OCI-LY7 (cell line): ENCODE data around the gene AURKAIP1. TPM values are rescaled to one million over a fixed set of nuclear protein-coding genes. Genes with fewer than 3 reads are reported as not detected.

Experiments used
- BruUV-seq: library from RNA; stranded (reverse); fragments of 400-500 nt; replicated peaks from 2 replicates; lab custom pipeline; 2021; lab: Mats Ljungman, UMichigan
- CTCF ChIA-PET: fragments of 300-600 bp; sonication (Branson Sonifier 250); formaldehyde crosslinking; loops from one replicate; lab custom pipeline; 2022; ENCODE audit warnings: antibody characterized with exemption; ENCODE audit not compliant: unreplicated experiment; lab: Charles Lee
- POLR2A ChIA-PET: fragments of 300-600 bp; sonication (Branson Sonifier 250); formaldehyde crosslinking; loops from one replicate; lab custom pipeline; 2022; ENCODE audit warnings: antibody characterized with exemption; lab: Charles Lee
- DNase-seq: peaks from one replicate; pipeline ENCODE4 v3.0.0-alpha.2; 2015; ENCODE audit warnings: low spot score
- H2AFZ ChIP-seq: fragments of 200-600 bp; sonication (generic), shearing (Covaris generic); 2 replicates; pipeline ENCODE4 v1.6.1; 2014; ENCODE audit warnings: mild to moderate bottlenecking, antibody characterized with exemption, low read length, moderate library complexity
- H3K27ac ChIP-seq: fragments of 200-600 bp; sonication (generic); 2 replicates; pipeline ENCODE4 v1.5.1; 2014; ENCODE audit warnings: mixed run types, low read depth, mild to moderate bottlenecking, moderate library complexity, low read length, inconsistent platforms; ENCODE audit not compliant: poor library complexity, severe bottlenecking
- H3K36me3 ChIP-seq: fragments of 200-600 bp; sonication (generic); 2 replicates; pipeline ENCODE4 v1.6.1; 2014; ENCODE audit warnings: mild to moderate bottlenecking, antibody characterized with exemption, low read length, moderate library complexity, mixed read lengths; ENCODE audit not compliant: insufficient read depth
- H3K4me1 ChIP-seq: fragments of 200-600 bp; sonication (generic); 2 replicates; pipeline ENCODE4 v1.5.1; 2014; ENCODE audit warnings: mild to moderate bottlenecking, low read length; ENCODE audit not compliant: insufficient read depth, poor library complexity, severe bottlenecking
- H3K4me2 ChIP-seq: fragments of 200-600 bp; sonication (generic); 2 replicates; pipeline ENCODE4 v1.6.1; 2014; ENCODE audit warnings: mild to moderate bottlenecking, low read length
- H3K4me3 ChIP-seq: fragments of 200-600 bp; sonication (generic); 2 replicates; pipeline ENCODE4 v1.5.1; 2014; ENCODE audit warnings: mild to moderate bottlenecking, low read depth, low read length; ENCODE audit not compliant: poor library complexity, severe bottlenecking
- H3K79me2 ChIP-seq: fragments of 200-600 bp; sonication (generic); 2 replicates; pipeline ENCODE4 v1.6.1; 2016; ENCODE audit warnings: low read depth, mild to moderate bottlenecking, low read length, moderate library complexity, mixed read lengths; ENCODE audit not compliant: insufficient read depth
- H3K9me2 ChIP-seq: fragments of 200-600 bp; sonication (generic); 2 replicates; pipeline ENCODE4 v1.6.1; 2016; ENCODE audit warnings: mild to moderate bottlenecking, low read length, mixed read lengths; ENCODE audit not compliant: insufficient read depth
- H3K9me3 ChIP-seq: fragments of 200-600 bp; sonication (generic); 2 replicates; pipeline ENCODE4 v1.6.1; 2014; ENCODE audit warnings: mild to moderate bottlenecking, mixed run types, low read length, mixed read lengths
- H4K20me1 ChIP-seq: fragments of 200-600 bp; sonication (generic); 2 replicates; pipeline ENCODE4 v1.6.1; 2014; ENCODE audit warnings: mild to moderate bottlenecking, antibody characterized with exemption, low read length, moderate library complexity, mixed read lengths; ENCODE audit not compliant: insufficient read depth
- EZH2phosphoT487 ChIP-seq: fragments of 200-600 bp; sonication (generic); IDR thresholded peaks from 2 replicates; pipeline ENCODE4 v1.6.1; 2018; ENCODE audit warnings: low read depth, borderline replicate concordance, mild to moderate bottlenecking, mixed run types, antibody characterized with exemption, low read length, moderate library complexity, mixed read lengths
- intact Hi-C: fragments of 100-400 bp; cut with micrococcal nuclease; formaldehyde crosslinking; loops from one replicate; pipeline ENCODE4 v1.10.0; 2022; ENCODE audit not compliant: unreplicated experiment
- total RNA-seq, 2 experiments: library from RNA; depleted of rRNA in 1 of 2; stranded (reverse); fragments of >200 nt in 1 of 2; shearing (Covaris generic) in 1 of 2; gene quantifications; 2 replicates each; pipeline ENCODE4 v1.2.3, GENCODE V29; 2014 to 2022
- TF ChIP-seq, protein P1 (sequence below): fragments of 200-600 bp; sonication (generic); conservative IDR thresholded peaks from 2 replicates; pipeline ENCODE4 v1.5.1; 2014; ENCODE audit warnings: mild to moderate bottlenecking, antibody characterized with exemption, low read length, moderate library complexity, mixed read lengths

Gene AURKAIP1
- total RNA-seq, 2 experiments from 2014 or later: 163 to 172 TPM

- H3K4me3 ChIP-seq: no peak overlapping the region
These were observed 42.8 kb downstream of the AURKAIP1 start for GRCh38 chr1:1332031-1332755.

GRCh38 chr1:1331068-1331965 is 43.7 kb downstream of the AURKAIP1 start, which contains the start of gene TAS1R3:
TSS of gene TAS1R3 (plus strand) at chr1:1331280. CDS start at chr1:1331346, 66 bp downstream.
- Histone ChIP-seq H2AFZ (no peak within 1 kb of the TSS), H3K4me1 (peaks cover 5% of the 10 kb centered on the region), H3K36me3 (peaks cover 24% of the 10 kb centered on the region; the same call in 1 of the 2 replicates), H4K20me1 (no peaks in the 10 kb centered on the region), H3K4me2 (no peak within 1 kb of the TSS), H3K27ac (no peak within 1 kb of the TSS), H3K9me3 (no peaks in the 10 kb centered on the region), H3K79me2 (no peaks in the 10 kb centered on the region), H3K4me3 (no peak within 1 kb of the TSS), H3K9me2 (no peaks in the 10 kb centered on the region)
- ChIA-PET CTCF (no interaction called here), POLR2A (interaction anchor here (0.6 kb wide), 1 partner anchor 64 kb away, joined by 4 read pairs; no protein-coding TSS in a partner anchor)
- no peak for DNase-seq
- intact Hi-C loops: no loop called here
- no TSS peak for BruUV-seq
- TF ChIP-seq EZH2phosphoT487: no peak
- TF ChIP-seq, protein P1, sequence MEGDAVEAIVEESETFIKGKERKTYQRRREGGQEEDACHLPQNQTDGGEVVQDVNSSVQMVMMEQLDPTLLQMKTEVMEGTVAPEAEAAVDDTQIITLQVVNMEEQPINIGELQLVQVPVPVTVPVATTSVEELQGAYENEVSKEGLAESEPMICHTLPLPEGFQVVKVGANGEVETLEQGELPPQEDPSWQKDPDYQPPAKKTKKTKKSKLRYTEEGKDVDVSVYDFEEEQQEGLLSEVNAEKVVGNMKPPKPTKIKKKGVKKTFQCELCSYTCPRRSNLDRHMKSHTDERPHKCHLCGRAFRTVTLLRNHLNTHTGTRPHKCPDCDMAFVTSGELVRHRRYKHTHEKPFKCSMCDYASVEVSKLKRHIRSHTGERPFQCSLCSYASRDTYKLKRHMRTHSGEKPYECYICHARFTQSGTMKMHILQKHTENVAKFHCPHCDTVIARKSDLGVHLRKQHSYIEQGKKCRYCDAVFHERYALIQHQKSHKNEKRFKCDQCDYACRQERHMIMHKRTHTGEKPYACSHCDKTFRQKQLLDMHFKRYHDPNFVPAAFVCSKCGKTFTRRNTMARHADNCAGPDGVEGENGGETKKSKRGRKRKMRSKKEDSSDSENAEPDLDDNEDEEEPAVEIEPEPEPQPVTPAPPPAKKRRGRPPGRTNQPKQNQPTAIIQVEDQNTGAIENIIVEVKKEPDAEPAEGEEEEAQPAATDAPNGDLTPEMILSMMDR: no peak

More at GRCh38 chr1:1332031-1332755, 42.8 kb downstream of the AURKAIP1 start:
- Histone ChIP-seq H4K20me1 (no peaks in the 10 kb centered on the region), H3K9me3 (no peaks in the 10 kb centered on the region), H3K79me2 (no peaks in the 10 kb centered on the region), H3K4me1 (no peaks in the 10 kb centered on the region), H3K4me2 (no peak overlapping the region), H2AFZ (no peak overlapping the region), H3K9me2 (no peaks in the 10 kb centered on the region), H3K36me3 (peaks cover 19% of the 10 kb centered on the region; the same call in 1 of the 2 replicates), H3K27ac (no peak overlapping the region)
- intact Hi-C loops: no loop called here
- POLR2A ChIA-PET: interaction anchor here (0.6 kb wide), 1 partner anchor 64 kb away, joined by 4 read pairs; no protein-coding TSS in a partner anchor
- no peak for TF ChIP-seq EZH2phosphoT487
- TF ChIP-seq, protein P1: no peak
- DNase-seq: no peak
- BruUV-seq: no TSS peak
- CTCF ChIA-PET: no interaction called here
